B cell (primary cell): ENCODE data around the gene SDHAF4. TPM values are rescaled to one million over a fixed set of nuclear protein-coding genes. Genes with fewer than 3 reads are reported as not detected.

Experiments used
- ATAC-seq: fragments of 200-7000 bp; cut with Tn5 transposase; one replicate; pipeline ENCODE4 v1.10.0; 2021; ENCODE audit warnings: low read depth, mild to moderate bottlenecking, moderate number of reproducible peaks, moderate library complexity
- CTCF ChIA-PET: fragments of 350-600 bp; sonication (Branson Sonifier 250); formaldehyde crosslinking; loops from one replicate; lab custom pipeline; 2021; ENCODE audit warnings: antibody characterized with exemption, inconsistent platforms; lab: Charles Lee
- POLR2A ChIA-PET: fragments of 350-600 bp; sonication (Branson Sonifier 250); formaldehyde crosslinking; loops from one replicate; lab custom pipeline; 2021; ENCODE audit warnings: antibody characterized with exemption; lab: Charles Lee
- DNase-seq: peaks from one replicate; pipeline ENCODE4 v3.0.0; 2013
- H2AFZ ChIP-seq: 2 replicates; pipeline ENCODE4 v1.6.1; 2012; ENCODE audit warnings: mild to moderate bottlenecking, low read depth, low read length; ENCODE audit not compliant: insufficient read depth, poor library complexity, severe bottlenecking
- H3K27ac ChIP-seq, 2 donors: 1 replicate in 1 of 2; 2 replicates in 1 of 2; pipeline ENCODE4 v1.5.1; 2012 to 2013; ENCODE audit warnings: low read length in 2 of 2, mild to moderate bottlenecking in 2 of 2, moderate library complexity in 1 of 2
- H3K27me3 ChIP-seq, 4 experiments: fragments of 200-600 bp in 1 of 4; sonication (generic) in 1 of 4; replicated peaks in 1 of 4; 1 replicate in 2 of 4; 2 replicates in 2 of 4; pipeline versions ENCODE4 v1.6.1 to v1.7.0; 2013 to 2016; ENCODE audit warnings: low read length in 3 of 4, mild to moderate bottlenecking in 2 of 4, mixed read lengths in 1 of 4, moderate library complexity in 1 of 4; ENCODE audit not compliant: insufficient read depth in 4 of 4, control insufficient read depth in 3 of 4; ENCODE audit errors: control extremely low read depth in 1 of 4
- H3K36me3 ChIP-seq, 2 experiments: replicated peaks in 1 of 2; 1 replicate in 1 of 2; 2 replicates in 1 of 2; pipeline versions ENCODE4 v1.6.1 to v1.7.1; 2013; ENCODE audit warnings: low read length in 1 of 2; ENCODE audit not compliant: insufficient read depth in 2 of 2, control insufficient read depth in 1 of 2; ENCODE audit errors: control extremely low read depth in 1 of 2, extremely low read depth in 1 of 2
- H3K4me1 ChIP-seq, 2 donors: fragments of 200-600 bp in 1 of 2; sonication (generic) in 1 of 2; 1 replicate in 1 of 2; 2 replicates in 1 of 2; pipeline versions ENCODE4 v1.5.1 to v1.6.1; 2013 to 2017; ENCODE audit warnings: low read length in 2 of 2; ENCODE audit not compliant: control insufficient read depth in 2 of 2, insufficient read depth in 2 of 2
- H3K4me2 ChIP-seq: replicated peaks from 2 replicates; pipeline ENCODE3; 2012; ENCODE audit warnings: mild to moderate bottlenecking, low read depth, low read length; ENCODE audit not compliant: poor library complexity, severe bottlenecking
- H3K4me3 ChIP-seq, 5 experiments: fragments of 200-600 bp in 1 of 5; sonication (generic) in 1 of 5; 1 replicate in 3 of 5; 2 replicates in 2 of 5; pipeline versions ENCODE4 v1.5.1 to v1.7.0; 2011 to 2016; ENCODE audit warnings: low read length in 4 of 5, mild to moderate bottlenecking in 4 of 5, low read depth in 2 of 5, control low read depth in 1 of 5, moderate library complexity in 1 of 5; ENCODE audit not compliant: insufficient read depth in 1 of 5; ENCODE audit errors: control extremely low read depth in 1 of 5, extremely low read depth in 1 of 5
- H3K79me2 ChIP-seq: fragments of 200-600 bp; sonication (generic); one replicate; pipeline ENCODE4 v1.6.0; 2016; ENCODE audit warnings: low read length; ENCODE audit not compliant: control insufficient read depth, insufficient read depth
- H3K9ac ChIP-seq: fragments of 200-600 bp; sonication (generic); 2 replicates; pipeline ENCODE4 v1.6.1; 2017; ENCODE audit warnings: mild to moderate bottlenecking, low read length, moderate library complexity
- H3K9me3 ChIP-seq, 3 donors: one replicate each; pipeline versions ENCODE4 v1.6.1 to v1.7.1; 2013; ENCODE audit warnings: low read length in 2 of 3; ENCODE audit not compliant: control insufficient read depth in 2 of 3, insufficient read depth in 1 of 3; ENCODE audit errors: control extremely low read depth in 1 of 3
- H4K20me1 ChIP-seq: 2 replicates; pipeline ENCODE4 v1.6.0; 2012; ENCODE audit warnings: mild to moderate bottlenecking, low read length; ENCODE audit not compliant: insufficient read depth, control insufficient read depth, poor library complexity, severe bottlenecking
- H3K27ac Mint-ChIP-seq: one replicate; pipeline ENCODE4 v1.8.0; 2021; ENCODE audit warnings: mixed read lengths
- H3K27me3 Mint-ChIP-seq: one replicate; pipeline ENCODE4 v1.8.0; 2021; ENCODE audit warnings: mixed read lengths
- H3K4me1 Mint-ChIP-seq: one replicate; pipeline ENCODE4 v1.8.0; 2021; ENCODE audit warnings: mixed read lengths
- H3K4me3 Mint-ChIP-seq: one replicate; pipeline ENCODE4 v1.8.0; 2021; ENCODE audit warnings: mixed read lengths
- H3K9me3 Mint-ChIP-seq: one replicate; pipeline ENCODE4 v1.8.0; 2022; ENCODE audit warnings: mixed read lengths; ENCODE audit not compliant: insufficient read depth
- CTCF ChIP-seq: fragments of 200-600 bp; IDR thresholded peaks from one replicate; pipeline ENCODE4 v1.8.0; 2022; ENCODE audit warnings: antibody characterized with exemption, mild to moderate bottlenecking
- EZH2 ChIP-seq: IDR thresholded peaks from 2 replicates; pipeline ENCODE4 v1.6.1; 2012; ENCODE audit warnings: borderline replicate concordance, low read depth, mild to moderate bottlenecking, moderate library complexity, low read length; ENCODE audit not compliant: insufficient read depth, poor library complexity, severe bottlenecking
- WGBS: methylation state at CpG from one replicate; pipeline ENCODE4 v1.1.5; 2013; ENCODE audit warnings: missing lambda C conversion rate; ENCODE audit not compliant: insufficient coverage; 5-methylcytosine and 5-hydroxymethylcytosine counted together
- intact Hi-C: fragments of 100-400 bp; cut with micrococcal nuclease; formaldehyde crosslinking; loops from one replicate; pipeline ENCODE4 v1.10.0; 2022
- polyA plus RNA-seq: library from polyadenylated mRNA; depleted of rRNA; stranded (reverse); fragments of >200 nt; gene quantifications from 2 replicates; pipeline ENCODE4 v1.2.3, GENCODE V29; 2012
- total RNA-seq, 2 donors: library from RNA; stranded (reverse); fragments of 120-200 nt in 1 of 2; gene quantifications; 1 replicate in 1 of 2; 2 replicates in 1 of 2; pipeline versions ENCODE4 v1.2.3 to v1.2.4, GENCODE V29; 2013 to 2022

Gene SDHAF4
- total and polyA plus RNA-seq, 2 donors (not counting 1 experiment from before 2014, with no cell fraction given), result 3.8 to 15.4 TPM

GRCh38 chr6:70590400-70590799 lies 23.7 kb downstream of the SDHAF4 start:
- Mint-ChIP-seq H3K4me3 (no peak overlapping the region), H3K27me3 (no peaks in the 10 kb centered on the region), H3K9me3 (no peaks in the 10 kb centered on the region), H3K27ac (no peak overlapping the region), H3K4me1 (no peaks in the 10 kb centered on the region)
- Histone ChIP-seq H3K4me3 (no peak overlapping the region), H3K36me3 (peaks cover 5 to 13% of the 10 kb centered on the region in 2 experiments), H4K20me1 (no peaks in the 10 kb centered on the region), H3K4me1 (no peaks in the 10 kb centered on the region), H3K9me3 (peaks cover 0 to 4% (median 0%) of the 10 kb centered on the region in 3 donors), H3K27ac (no peak overlapping the region), H2AFZ (no peak overlapping the region), H3K27me3 (no peaks in the 10 kb centered on the region), H3K9ac (no peak overlapping the region), H3K79me2 (no peaks in the 10 kb centered on the region), H3K4me2 (no peak overlapping the region)
- CTCF ChIA-PET, result no interaction called here
- ATAC-seq (no peak), DNase-seq (no peak)
- TF ChIP-seq CTCF (no peak), EZH2 (no peak)
- POLR2A ChIA-PET, result no interaction called here
- intact Hi-C loops, result no loop called here

- Mint-ChIP-seq H3K4me3 (no peak overlapping the region), H3K27me3 (no peaks in the 10 kb centered on the region), H3K4me1 (no peaks in the 10 kb centered on the region), H3K9me3 (no peaks in the 10 kb centered on the region), H3K27ac (no peak overlapping the region)
- H3K27me3 ChIP-seq, result no peaks in the 10 kb centered on the region
- peaks cover 2 to 4% of the 10 kb centered on the region in 2 experiments for H3K36me3 ChIP-seq
- ATAC-seq (no peak), DNase-seq (no peak)
- ChIA-PET POLR2A (no interaction called here), CTCF (no interaction called here)
- intact Hi-C loops, result no loop called here
- no peak overlapping the region for H3K4me2 ChIP-seq
- peaks cover 0 to 4% (median 0%) of the 10 kb centered on the region in 3 donors for H3K9me3 ChIP-seq
- no peak overlapping the region for H2AFZ ChIP-seq
- H3K27ac ChIP-seq, result no peak overlapping the region
- TF ChIP-seq CTCF (no peak), EZH2 (no peak)
- H3K79me2 ChIP-seq, result no peaks in the 10 kb centered on the region
- no peaks in the 10 kb centered on the region for H4K20me1 ChIP-seq
- no peak overlapping the region for H3K4me3 ChIP-seq
- WGBS, result 82% methylated on average over 4 of the region's 5 CpGs
- no peaks in the 10 kb centered on the region for H3K4me1 ChIP-seq
- H3K9ac ChIP-seq, result no peak overlapping the region
Observed at GRCh38 chr6:70592391-70593117, 25.8 kb downstream of the SDHAF4 start.
